Activated CD8-positive, alpha-beta memory T cell treated with anti-CD3 and anti-CD28 coated beads for 36 hours (primary cell): Measurements from ENCODE around the gene STAT5A. TPM values are rescaled to one million over a fixed set of nuclear protein-coding genes. Genes with fewer than 3 reads are reported as not detected.
"Not testable (repeated sequence)": the region's sequence is repeated elsewhere in the genome, so short reads cannot be mapped to it uniquely, and the experiment has no call there.

Experiments
- CTCF ChIA-PET: fragments of 350-600 bp; sonication (Branson Sonifier 250); formaldehyde crosslinking; loops from one replicate; lab custom pipeline; 2021; ENCODE audit warnings: antibody characterized with exemption; lab: Charles Lee
- POLR2A ChIA-PET: fragments of 350-600 bp; sonication (Branson Sonifier 250); formaldehyde crosslinking; loops from one replicate; lab custom pipeline; 2021; ENCODE audit warnings: antibody characterized with exemption; lab: Charles Lee
- total RNA-seq, 2 experiments: library from RNA; stranded (reverse); gene quantifications; one replicate each; pipeline ENCODE4 v1.2.3, GENCODE V29; 2021

STAT5A gene
- total RNA-seq, 2 experiments from 2014 or later = 197 TPM

- ChIA-PET POLR2A (no interaction called here), CTCF (interaction anchor here (0.7 to 2.1 kb wide), 6 partner anchors 19 to 169 kb away, joined by 3 to 7 read pairs (median 4); partner anchors contain the start of gene STAT3)
Measured at GRCh38 chr17:42359133-42359532, 70.8 kb downstream of the STAT5A start.

- CTCF ChIA-PET, POLR2A ChIA-PET: not testable (repeated sequence)
Measured at GRCh38 chr17:42360388-42360787, 72.1 kb downstream of the STAT5A start.

Other genes starting within 250 kb of the STAT5A start
- gene C17orf113, start 237.9 kb upstream of the STAT5A start, total RNA-seq = under 1 TPM; 0.04 to 0.08 TPM
- under 1 TPM in 1 of 2 experiments, not detected in 1; 0.10 TPM for gene ZNF385C, start 190.0 kb upstream of the STAT5A start, total RNA-seq
- gene DHX58, start 175.8 kb upstream of the STAT5A start, total RNA-seq = 1 to 10 TPM; 7.0 to 7.6 TPM
- 10 to 100 TPM; 52.6 to 54.2 TPM for gene KAT2A, start 167.1 kb upstream of the STAT5A start, total RNA-seq
- under 1 TPM in 1 of 2 experiments, not detected in 1; 0.13 TPM for gene HSPB9, start 165.7 kb upstream of the STAT5A start, total RNA-seq
- gene RAB5C, start 133.5 kb upstream of the STAT5A start, total RNA-seq = 10 to 100 TPM; 56.4 to 58.9 TPM
- gene KCNH4, start 107.4 kb upstream of the STAT5A start, total RNA-seq = 1 to 10 TPM; 1.2 to 1.3 TPM
- gene HCRT, start 103.0 kb upstream of the STAT5A start, total RNA-seq = not detected
- 10 to 100 TPM; 19.2 to 20.0 TPM for gene GHDC, start 94.0 kb upstream of the STAT5A start, total RNA-seq
- gene STAT5B, start 12.1 kb upstream of the STAT5A start, total RNA-seq = 100 to 1,000 TPM; 102 to 111 TPM
- 100 to 1,000 TPM; 179 TPM for gene STAT3, start 99.9 kb downstream of the STAT5A start, total RNA-seq
- under 1 TPM; 0.51 to 0.78 TPM for gene CAVIN1, start 134.8 kb downstream of the STAT5A start, total RNA-seq
- 1 to 10 TPM; 3.3 to 3.4 TPM for gene ATP6V0A1, start 170.4 kb downstream of the STAT5A start, total RNA-seq
- gene NAGLU, start 247.7 kb downstream of the STAT5A start, total RNA-seq = 10 to 100 TPM; 15.0 to 17.6 TPM